Limb (tissue), 2 donors: ENCODE data around the gene ABHD3.
"Not testable (repeated sequence)": the region's sequence is repeated elsewhere in the genome, so short reads cannot be mapped to it uniquely, and the experiment has no call there.

Experiments
- DNase-seq, 2 donors: peaks; one replicate each; pipeline ENCODE4 v3.0.0-alpha.2; 2016; ENCODE audit errors: extremely low spot score in 2 of 2

The ABHD3 gene

GRCh38 chr18:21704603-21705364, at the start of gene ABHD3:
Gene ABHD3 (minus strand): TSS chr18:21704774. CDS start chr18:21704665, 109 bp downstream.
- DNase-seq = peak; percentile 82 to 91

GRCh38 chr18:21747764-21748693, 43.5 kb upstream of the ABHD3 start:
- DNase-seq = no peak

GRCh38 chr18:21747268-21747667, 42.7 kb upstream of the ABHD3 start:
- no peak for DNase-seq

GRCh38 chr18:21745231-21745630, 40.7 kb upstream of the ABHD3 start:
- DNase-seq = no peak

- no peak for DNase-seq
Measured at GRCh38 chr18:21743166-21743832, 38.7 kb upstream of the ABHD3 start.

- no peak for DNase-seq
Measured at GRCh38 chr18:21742315-21742687, 37.7 kb upstream of the ABHD3 start.

- no peak for DNase-seq
Measured at GRCh38 chr18:21741562-21742314, 37.2 kb upstream of the ABHD3 start.

- no peak for DNase-seq
Measured at GRCh38 chr18:21741312-21741561, 36.7 kb upstream of the ABHD3 start.

GRCh38 chr18:21740538-21741311, 36.2 kb upstream of the ABHD3 start, which contains the start of gene MIB1:
Gene MIB1 (plus strand): TSS chr18:21740792. CDS start chr18:21741584, 792 bp downstream.
- DNase-seq = peak; percentile 99 to 100

GRCh38 chr18:21739604-21740537, 35.3 kb upstream of the ABHD3 start:
- DNase-seq = no peak

- DNase-seq = not testable (repeated sequence)
Measured at GRCh38 chr18:21736926-21737325, 32.4 kb upstream of the ABHD3 start.

GRCh38 chr18:21735452-21736015, 31.0 kb upstream of the ABHD3 start:
- DNase-seq = no peak

GRCh38 chr18:21733011-21733410, 28.4 kb upstream of the ABHD3 start:
- DNase-seq = no peak

- DNase-seq = no peak
Measured at GRCh38 chr18:21727702-21728101, 23.1 kb upstream of the ABHD3 start.

GRCh38 chr18:21725201-21725600, 20.6 kb upstream of the ABHD3 start:
- no peak for DNase-seq

- DNase-seq = no peak
Measured at GRCh38 chr18:21722687-21723086, 18.1 kb upstream of the ABHD3 start.

- DNase-seq = no peak
Measured at GRCh38 chr18:21714474-21714873, 9.9 kb upstream of the ABHD3 start.

GRCh38 chr18:21707130-21707529, 2.6 kb upstream of the ABHD3 start:
- not testable (repeated sequence) for DNase-seq

- peak in 1 of 2 donors; percentile 27 for DNase-seq
Measured at GRCh38 chr18:21706386-21706865, 1.9 kb upstream of the ABHD3 start.
